Fibroblast of skin of left biceps (primary cell): ENCODE measurements around the gene MT1M.
"Not testable (repeated sequence)": the region's sequence is repeated elsewhere in the genome, so short reads cannot be mapped to it uniquely, and the experiment has no call there.

Source experiments
- DNase-seq, 2 experiments: peaks; one replicate each; pipeline ENCODE4 v3.0.0-alpha.2; 2013; ENCODE audit warnings: low read depth in 2 of 2

Gene MT1M

DNA sequence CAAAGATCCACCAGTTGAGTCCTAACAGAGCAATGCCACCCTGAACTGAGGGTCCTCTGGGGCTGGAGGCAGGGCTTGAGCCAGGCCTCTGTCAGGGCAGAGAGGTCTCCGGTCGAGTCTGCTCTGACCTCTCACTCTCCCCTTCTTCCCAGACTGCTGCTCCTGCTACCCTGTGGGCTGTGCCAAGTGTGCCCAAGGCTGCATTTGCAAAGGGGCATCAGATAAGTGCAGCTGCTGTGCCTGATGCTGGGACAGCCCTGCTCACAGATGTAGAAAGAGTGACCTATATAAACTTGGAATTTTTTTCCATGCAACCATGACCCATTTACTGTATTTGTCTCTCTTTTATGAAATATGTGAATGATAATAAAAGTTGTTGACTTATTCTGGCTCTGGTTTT is 16.8 kb downstream of the MT1M start:
- no peak for DNase-seq

DNA sequence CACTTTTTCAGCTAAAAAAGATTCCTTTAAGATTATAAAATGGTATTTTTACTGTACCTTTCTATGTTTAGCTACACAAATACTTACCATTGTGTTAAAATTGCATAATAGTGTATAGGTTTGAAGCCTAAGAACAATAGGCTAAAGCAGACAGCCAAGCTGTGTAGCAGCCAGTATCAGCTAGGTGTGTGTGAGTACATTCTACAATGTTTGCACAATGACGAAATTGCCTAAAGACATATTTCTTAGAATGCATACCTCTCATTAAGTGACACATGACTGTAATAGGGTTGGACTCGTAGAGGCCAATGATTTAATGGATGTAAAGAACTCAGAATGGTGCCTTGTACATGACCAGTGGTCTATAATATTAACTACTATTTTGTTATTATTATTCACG is 17.4 kb downstream of the MT1M start:
- DNase-seq: no peak

DNA sequence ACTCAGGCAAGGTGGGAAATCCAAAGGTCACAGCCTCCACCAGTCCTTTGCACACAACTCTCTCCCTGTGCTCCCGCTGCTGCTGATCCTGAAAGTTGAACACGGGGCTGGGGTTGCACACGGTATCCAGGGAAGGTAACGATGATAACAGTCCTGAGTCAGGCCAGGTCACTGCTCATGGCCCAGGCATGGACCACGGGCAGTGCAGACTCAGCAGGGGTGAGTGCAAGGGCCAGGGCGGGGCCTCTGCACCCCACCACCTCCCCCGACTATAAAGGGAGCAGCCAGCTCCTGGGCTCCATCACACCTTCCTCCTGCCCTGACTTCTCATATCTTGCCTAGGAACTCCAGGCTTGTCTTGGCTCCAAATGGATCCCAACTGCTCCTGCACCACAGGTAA is 19.1 kb downstream of the MT1M start, which contains the start of gene MT1B:
TSS of gene MT1B (plus strand) at position 301 of the 400 bp plus-strand sequence. CDS start at position 369, 68 bp downstream.
- no peak for DNase-seq

DNA sequence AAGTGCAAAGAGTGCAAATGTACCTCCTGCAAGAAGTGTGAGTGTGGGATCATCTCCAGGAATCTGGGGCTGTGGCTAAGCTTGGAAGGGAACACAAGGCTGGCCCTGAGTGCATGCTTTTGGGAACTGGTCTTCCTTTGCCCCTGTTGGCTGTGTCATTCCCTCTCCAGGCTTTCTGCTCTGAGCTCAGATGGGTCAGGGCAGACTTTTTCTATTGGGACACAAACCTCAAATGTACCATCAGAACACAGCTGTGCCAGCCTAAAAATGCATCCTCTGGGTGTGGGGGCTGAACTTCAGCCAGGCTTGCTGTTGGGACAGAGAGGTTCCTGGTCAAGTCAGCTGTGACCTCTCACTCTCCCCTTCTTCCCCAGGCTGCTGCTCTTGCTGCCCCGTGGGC is 20.1 kb downstream of the MT1M start:
- no peak for DNase-seq

DNA sequence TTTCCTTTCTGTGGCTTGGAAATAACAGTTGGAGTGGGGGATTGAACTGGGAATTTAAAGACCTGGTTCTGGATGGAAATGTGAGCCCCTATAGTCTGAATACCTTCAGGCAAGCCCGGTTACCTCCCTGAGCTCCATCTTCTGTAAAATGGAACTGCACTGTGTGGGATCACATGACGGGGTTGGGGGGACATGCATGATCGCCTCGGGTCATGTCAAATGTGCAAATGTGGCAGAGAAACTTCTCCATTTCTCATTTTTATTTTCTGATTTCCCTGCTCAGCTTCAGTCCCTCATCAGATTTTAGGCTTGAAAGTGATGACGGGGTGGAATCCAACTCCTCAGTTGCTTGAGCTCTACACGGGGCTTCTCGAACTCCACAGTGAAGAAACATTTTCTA is 20.8 kb downstream of the MT1M start:
- DNase-seq: no peak

DNA sequence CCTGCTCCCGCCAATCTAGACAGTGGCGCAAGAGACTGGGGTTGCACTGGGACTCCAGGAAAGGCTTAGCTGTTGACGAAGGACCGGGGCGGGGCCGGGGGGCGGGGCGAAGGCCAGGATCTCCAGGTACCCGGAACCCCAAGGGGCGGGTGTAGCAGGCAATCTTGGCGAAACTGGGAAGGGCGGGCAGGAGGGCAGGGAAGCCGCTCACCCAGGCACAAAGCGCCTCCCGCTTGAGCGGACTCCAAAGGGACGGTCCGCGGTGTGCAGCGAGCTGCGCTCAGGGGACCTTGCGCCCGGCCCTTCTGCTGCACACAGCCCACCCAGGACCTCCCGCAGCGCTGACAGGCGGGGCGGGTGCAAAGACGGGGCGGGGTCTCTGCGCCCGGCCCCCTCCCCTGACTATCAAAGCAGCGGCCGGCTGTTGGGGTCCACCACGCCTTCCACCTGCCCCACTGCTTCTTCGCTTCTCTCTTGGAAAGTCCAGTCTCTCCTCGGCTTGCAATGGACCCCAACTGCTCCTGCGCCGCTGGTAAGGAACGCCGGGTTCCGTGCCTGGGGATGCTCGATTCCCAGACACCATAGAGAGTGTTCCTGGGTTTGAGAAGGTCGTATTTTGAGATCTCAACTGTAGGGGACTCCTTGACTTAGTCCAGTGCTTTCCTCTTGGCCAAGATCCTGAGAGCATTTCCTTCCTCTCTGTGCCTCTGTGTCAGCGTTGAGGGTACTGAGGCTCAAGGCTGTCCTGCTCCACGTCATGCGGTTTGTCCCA is 25.3 kb downstream of the MT1M start, which contains the start of gene MT1F:
TSS of gene MT1F (plus strand) at position 405 of the 772 bp plus-strand sequence. CDS start at position 505, 100 bp downstream.
- DNase-seq: no peak

DNA sequence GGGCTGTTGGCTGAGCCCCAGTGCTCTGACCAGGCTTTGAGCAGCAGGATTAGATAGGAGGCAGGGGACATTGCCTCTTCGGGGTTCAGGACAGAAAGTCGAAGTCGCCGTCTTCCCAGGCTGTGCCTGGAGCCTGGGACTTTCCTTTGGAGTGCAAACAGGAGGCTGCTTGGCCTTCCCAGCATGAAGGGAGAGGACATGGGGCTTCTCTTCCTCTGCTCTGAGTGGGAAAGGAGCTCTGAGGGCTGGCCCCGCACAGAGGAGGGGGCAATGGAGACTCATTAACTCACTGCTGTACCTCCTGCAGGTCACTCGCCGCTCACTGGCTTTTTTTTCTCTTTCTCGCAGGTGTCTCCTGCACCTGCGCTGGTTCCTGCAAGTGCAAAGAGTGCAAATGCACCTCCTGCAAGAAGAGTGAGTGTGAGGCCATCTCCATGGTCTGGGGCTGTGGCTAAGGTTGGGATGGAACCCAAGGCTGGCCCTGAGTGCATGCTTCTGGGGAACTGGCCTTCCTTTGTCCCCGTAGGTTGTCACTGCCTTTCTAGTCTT is 25.9 kb downstream of the MT1M start:
- DNase-seq: no peak

DNA sequence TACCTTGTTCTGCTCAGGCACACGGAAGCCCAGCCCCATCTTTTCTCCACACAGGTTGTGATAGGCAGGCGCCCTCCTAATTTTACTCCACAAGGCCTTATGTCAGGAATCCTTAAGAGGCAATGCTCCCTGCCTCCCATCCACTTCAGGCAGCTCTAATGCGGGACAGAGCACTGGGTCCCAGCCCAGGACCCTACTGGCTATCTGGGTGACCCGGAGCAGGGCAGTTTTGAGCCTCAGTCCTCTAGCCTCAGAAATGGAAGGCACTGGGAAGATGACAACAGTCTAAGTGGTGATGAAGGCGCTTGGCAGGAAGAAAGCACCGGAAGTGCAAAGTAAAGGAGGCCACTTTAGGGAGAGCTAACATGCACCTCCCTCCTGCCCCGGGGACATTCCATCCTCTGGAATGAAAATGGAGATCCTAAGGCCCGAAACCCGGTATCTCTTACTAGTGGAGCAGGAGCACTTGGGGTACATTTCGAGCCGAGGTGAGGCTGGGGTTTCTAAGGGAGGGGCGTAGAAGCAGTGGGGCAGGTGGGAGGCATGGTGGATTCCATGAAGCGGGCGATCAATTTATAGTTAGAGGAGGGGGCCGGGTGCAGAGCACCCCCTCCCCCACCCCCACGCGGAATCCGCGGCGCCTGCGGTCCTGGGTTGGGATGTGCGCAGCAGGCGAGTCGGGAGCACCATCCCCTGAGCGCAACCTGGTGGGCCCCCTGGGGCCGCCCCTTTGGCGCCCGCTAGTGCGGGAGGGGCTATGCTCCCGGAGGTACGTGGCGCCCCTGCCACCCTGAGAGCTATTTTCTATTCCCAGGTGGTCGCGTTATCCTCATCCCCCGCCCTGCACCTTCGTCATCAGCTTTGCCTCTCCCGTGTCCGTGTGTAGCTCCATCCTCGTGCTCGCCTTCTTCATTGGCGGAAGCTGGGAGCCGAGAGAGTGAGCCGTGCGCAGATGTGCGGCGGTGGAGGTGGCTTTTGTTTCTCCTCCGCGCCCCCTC is 30.2 kb downstream of the MT1M start:
- no peak for DNase-seq

DNA sequence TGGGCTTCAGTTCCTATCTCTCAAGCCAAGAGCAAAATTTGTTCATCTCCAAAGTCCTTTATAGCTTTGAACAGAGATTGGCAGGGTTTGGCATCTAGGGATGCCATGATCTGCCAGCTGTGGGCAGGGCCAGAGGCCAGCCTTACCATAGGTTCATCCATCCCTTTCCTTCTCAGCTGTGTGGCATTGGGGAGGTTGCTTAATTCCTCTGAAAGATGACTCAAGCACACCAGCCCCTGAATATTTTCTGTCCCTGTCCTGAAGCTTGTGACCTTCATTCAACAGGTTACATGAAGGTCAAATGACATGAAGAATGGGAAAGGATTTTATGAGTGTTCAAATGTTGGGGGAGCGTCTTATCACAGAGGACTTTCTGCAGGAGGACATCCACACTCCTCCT is 32.0 kb downstream of the MT1M start:
- DNase-seq: no peak

DNA sequence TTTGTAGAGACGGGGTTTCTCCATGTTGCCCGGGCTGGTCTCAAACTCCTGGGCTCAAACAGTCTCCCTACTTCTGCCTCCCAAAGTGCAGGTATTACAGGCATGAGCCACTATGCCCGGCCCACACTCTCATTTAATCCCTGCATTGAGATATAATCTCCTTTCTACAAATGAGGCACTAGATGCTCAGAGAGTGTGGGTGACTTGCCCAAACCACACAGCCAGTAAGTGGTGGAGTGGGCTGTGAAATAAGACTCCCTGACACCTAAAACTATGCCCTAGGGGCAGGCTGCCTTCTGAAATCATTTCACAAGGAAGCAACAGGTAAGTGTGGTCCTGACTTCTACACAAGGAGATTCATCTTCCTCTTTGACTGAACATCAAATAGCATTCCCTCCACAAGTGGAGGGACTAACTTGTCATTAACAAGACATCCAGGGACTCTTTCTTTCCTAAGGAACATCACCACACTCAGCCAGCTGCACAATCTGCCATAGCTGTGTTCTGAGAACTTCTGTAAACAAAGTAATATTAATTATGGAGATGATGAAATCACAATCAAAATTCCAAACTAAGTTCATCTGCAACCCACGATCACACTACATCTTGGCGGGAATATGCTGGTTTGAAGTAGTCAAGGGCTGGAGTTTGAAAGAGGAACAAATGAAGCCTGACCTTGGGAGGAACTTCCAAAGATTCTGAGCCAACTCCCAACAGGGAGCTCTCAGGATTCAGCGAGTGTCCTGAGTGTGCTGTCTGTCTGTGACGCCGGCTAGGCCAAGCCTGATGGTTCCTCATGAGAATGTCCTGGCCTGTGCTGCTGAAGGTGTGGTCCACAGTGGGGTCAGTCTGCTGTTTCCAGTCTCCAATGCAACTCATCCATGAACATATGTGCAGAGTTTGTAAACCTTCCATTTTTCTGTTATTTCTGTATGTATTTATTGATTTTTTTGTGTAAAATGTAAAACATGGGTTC is 33.1 kb downstream of the MT1M start:
- DNase-seq: not testable (repeated sequence)

DNA sequence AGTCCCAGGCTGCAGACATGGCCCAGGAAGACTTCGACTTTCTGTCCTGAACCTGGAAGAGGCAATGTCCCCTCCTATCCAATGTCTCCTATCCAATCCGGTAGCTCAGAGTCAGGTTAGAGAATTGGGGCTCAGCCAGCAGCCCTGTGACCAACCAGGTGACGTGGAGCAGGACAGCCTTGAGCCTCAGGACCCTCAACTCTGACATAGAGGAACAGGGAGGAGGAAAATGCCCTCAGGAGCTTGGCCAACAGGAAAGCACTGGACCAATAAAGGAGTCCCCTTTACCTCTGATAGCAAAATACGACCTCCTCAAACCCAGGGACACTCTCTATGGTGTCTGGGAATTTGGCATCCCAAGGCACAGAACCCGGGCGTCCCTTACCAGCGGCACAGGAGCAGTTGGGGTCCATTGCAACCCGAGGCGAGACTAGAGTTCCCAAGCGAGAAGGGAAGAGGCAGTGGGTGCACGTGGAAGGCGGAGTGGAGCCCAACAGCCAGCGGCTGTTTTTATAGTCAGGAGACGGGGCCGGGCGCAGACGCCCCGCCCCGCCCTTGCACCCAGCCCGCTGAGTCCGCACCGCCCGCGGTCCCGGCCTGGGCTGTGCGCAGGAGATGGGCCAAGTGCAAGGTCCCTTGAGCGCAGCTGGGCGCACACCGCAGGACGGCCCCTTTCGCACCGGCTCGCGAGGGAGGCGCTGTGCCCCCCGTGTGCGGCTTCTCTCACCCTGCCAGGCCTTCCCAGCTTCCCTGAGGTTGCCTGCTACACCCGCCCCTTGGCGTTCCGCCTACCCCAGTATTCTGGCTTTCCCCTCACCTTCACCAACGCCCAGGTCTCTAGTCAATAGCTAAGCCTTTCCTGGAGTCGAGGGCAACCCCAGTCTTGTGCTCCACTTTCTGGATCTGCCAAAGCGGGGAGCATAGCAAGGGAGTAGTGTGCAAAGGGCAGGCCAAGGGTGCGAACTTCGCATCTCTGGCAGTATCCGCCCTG is 35.4 kb downstream of the MT1M start, which contains the start of gene MT1G:
TSS of gene MT1G (minus strand) at position 485 of the 991 bp plus-strand sequence. CDS start at position 413, 72 bp downstream.
- no peak for DNase-seq

DNA sequence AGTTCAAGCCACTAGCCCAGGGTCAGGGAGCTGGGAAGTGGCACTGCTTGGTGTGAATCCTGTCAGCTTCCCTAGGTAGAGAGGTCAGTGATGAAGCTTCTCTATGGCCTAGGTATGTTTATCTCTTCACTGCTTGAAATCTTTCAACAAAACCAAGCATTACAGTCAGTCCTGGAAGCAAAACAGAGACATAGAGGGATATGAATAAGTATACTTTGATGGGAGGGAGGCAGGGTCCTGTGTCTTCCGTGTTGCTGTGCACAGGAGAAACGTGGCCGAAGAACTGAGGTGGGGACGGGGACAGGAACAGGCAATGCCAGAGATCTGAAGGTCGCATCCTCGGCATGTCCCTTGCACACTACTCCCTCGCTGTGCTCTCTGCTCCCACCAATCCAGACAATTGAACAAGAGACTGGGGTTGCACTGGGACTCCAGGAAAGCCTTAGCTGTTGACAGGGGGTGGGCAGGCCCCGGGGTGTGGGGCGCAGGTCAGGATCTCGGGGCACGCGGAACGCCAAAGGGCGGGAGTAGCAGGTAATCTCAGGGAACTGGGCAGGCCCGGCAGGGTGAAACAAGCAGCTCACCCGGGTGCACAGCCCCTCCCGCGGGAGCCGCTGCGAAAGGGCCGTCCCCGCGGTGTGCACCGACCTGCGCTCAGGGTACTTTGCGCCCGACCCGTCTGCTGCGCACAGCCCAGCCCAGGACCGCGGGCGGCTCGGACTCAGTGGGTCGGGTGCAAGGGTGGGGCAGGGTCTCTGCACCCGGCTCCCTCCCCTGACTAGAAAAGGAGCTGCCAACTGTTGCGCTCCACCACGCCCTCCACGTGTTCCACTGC is 36.8 kb downstream of the MT1M start, which contains the start of gene MT1H:
TSS of gene MT1H (plus strand) at position 810 of the 835 bp plus-strand sequence. CDS start 71 bp downstream, outside the sequence.
- DNase-seq: no peak

DNA sequence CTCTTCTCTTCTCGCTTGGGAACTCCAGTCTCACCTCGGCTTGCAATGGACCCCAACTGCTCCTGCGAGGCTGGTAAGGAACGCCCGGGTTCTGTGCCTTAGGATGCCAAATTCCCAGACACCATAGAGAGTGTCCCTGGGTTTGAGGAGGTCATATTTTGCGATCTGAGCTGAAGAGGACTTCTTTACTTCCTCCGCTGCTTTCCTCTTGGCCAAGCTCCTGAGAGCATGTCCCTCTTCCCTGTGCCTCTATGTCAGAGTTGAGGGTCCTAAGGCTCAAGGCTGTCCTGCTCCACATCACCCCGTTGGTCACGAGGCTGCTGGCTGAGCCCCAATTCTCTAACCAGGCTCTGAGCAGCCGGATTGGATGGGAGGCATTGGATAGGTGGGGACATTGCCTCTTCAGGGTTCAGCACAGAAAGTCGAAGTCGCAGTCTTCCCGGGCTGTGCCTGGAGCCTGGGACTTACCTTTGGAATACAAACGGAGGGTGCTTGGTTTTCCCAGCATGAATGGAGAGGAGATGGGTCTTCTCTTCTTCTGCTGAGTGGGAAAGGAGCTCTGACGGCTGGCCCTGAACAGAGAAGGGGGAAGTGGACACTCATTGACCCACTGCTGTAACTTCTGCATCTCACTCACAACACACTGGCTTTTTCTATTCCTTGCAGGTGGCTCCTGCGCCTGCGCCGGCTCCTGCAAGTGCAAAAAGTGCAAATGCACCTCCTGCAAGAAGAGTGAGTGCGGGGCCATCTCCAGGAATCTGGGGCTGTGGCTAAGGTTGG is 37.6 kb downstream of the MT1M start:
- no peak for DNase-seq

DNA sequence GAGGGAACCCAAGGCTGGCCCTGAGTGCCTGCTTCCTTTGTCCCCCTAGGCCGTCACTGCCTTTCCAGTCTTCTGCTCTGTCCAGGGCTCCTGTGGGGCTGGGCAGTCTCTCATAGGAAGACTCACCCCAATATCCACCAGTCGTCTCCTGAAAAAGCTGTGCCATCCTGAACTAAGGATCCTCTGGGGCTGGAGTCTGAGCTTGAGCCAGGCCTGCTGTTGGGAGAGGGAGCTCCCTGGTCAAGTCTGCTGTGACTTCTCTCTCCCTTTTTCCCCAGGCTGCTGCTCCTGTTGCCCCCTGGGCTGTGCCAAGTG is 38.1 kb downstream of the MT1M start:
- DNase-seq: no peak

DNA sequence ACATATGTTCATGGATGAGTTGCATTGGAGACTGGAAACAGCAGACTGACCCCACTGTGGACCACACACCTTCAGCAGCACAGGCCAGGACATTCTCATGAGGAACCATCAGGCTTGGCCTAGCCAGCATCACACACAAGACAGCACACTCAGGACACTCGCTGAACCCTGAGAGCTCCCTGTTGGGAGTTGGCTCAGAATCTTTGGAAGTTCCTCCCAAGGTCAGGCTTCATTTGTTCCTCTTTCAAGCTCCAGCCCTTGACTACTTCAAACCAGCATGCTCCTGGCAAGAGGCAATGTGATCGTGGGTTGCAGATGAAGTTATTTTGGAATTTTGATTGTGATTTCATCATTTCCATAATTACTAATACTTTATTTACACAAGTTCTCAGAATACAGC is 39.2 kb downstream of the MT1M start:
- not testable (repeated sequence) for DNase-seq

DNA sequence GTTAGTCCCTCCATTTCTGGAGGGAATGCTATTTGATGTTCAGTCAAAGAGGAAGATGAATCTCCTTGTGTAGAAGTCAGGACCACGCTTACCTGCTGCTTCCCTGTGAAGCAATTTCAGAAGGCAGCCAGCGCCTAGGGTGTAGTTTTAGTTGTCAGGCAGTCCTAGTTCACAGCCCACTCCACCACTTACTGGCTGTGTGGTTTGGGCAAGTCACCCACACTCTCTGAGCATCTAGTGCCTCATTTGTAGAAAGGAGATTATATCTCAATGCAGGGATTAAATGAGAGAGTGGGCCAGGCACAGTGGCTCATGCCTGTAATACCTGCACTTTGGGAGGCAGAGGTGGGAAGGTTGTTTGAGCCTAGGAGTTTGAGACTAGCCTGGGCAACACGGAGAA is 39.7 kb downstream of the MT1M start:
- not testable (repeated sequence) for DNase-seq

DNA sequence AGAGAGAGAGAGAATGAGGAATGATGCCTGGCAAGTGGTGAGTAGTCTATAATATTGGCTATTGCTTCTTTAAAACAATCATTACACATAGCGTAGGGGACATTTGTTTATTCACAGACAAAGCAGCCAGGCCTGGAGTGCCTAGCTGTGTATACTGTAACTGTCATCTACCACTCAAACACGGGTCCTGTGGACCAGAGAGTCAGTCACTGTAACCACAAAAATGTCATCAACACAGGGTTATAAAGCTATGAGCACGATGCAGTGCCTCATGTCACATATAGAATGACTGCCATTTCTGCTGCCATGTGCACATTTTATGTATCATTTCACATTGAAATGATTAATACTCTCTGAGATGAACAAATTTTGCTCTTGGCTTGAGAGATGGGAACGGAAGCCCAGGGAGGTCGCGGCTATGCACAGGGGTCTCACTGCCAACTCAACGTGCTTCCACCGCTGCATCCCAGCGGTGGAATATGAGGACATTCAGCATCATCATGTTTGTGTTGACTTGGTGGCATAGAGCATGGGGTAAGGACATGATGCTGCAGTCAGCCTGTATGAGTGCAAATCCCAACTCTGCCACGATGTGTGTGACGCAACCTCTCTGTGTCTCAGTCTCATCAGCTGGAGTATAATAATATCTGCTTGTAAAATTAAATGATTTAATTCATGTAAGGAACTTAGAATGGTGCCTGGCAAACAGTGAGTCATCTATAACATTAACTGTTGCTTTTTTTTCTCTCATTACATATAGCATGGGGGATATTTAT is 40.5 kb downstream of the MT1M start:
- no peak for DNase-seq
